Inferior parietal cortex (tissue), 1 donor: ENCODE data around the gene DUSP7.

Experiments
- DNase-seq: peaks from one replicate; pipeline ENCODE4 v3.0.0-alpha.2; 2016; ENCODE audit errors: extremely low spot score

DUSP7 gene

DNA sequence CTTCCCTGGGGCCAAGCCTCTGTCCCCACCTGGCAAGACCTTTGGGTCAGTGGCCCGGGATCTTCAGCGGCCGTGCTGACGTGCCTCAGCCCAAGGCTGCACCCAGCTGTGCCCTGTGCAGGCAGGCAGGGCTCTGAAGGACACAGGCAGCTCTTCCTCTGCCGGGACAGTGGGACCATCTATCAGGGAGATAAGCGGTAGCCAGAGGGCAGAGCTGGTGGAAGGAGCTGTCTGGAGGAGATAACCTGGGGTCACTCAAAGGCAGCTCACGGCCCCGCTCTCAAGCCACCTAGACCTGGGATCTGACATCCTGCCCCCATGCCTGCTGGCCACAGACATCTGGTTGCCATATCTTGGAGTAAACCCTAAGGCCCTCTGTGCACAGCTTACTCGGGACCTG is 27.3 kb downstream of the DUSP7 start:
- no peak for DNase-seq

GRCh38 chr3:52028572-52028971 is 27.8 kb downstream of the DUSP7 start:
- DNase-seq, result no peak

GRCh38 chr3:52026041-52026440 is 30.3 kb downstream of the DUSP7 start:
- DNase-seq, result no peak

GRCh38 chr3:52025453-52025852 is 30.9 kb downstream of the DUSP7 start:
- no peak for DNase-seq

- no peak for DNase-seq
Observed at GRCh38 chr3:52024765-52025452, 31.5 kb downstream of the DUSP7 start.

DNA sequence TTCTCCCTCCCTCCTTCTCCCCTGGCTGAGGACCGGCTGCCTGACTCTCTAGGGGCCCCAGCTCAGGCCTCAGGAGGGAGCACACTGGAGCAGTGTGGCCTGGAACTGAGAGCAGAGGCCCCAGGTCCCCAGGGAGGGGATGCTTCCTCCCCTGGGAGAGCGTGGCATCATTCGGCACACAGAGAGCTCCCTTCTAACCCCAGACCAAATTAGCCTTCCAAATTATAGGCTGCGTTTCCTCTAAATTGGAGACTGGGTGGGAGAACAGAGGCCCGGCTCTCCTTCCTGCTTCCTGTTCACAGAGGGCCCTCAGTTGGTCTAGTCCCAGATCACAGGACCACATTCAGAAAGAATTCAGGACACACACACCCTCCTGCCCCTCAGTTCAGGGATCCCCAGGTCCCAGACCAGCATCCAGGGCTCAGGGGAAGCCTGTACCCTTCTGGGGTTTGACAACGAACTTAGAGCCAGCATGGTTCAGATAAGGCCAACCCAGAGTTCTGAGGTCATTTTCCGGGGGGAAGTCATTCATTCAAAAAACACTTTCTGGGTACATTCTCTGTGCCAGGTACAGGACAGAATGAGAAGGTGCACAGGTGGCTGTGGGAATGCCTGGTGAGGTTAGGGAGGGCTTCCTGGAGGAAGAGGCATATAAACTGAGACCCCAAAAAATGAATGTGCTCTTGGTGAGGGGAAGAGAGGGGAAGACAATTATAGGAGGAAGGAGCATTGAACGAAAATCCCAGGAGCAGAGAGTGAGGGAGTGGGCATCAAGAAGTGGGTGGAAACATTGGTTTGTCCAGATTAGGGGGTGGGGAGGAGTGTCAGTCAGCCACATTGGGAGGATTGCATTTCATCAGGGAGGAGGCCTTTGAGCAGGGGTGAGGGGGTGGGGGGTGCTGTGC is 32.3 kb downstream of the DUSP7 start:
- DNase-seq, result no peak

- no peak for DNase-seq
Observed at GRCh38 chr3:52023101-52023770, 33.1 kb downstream of the DUSP7 start.

DNA sequence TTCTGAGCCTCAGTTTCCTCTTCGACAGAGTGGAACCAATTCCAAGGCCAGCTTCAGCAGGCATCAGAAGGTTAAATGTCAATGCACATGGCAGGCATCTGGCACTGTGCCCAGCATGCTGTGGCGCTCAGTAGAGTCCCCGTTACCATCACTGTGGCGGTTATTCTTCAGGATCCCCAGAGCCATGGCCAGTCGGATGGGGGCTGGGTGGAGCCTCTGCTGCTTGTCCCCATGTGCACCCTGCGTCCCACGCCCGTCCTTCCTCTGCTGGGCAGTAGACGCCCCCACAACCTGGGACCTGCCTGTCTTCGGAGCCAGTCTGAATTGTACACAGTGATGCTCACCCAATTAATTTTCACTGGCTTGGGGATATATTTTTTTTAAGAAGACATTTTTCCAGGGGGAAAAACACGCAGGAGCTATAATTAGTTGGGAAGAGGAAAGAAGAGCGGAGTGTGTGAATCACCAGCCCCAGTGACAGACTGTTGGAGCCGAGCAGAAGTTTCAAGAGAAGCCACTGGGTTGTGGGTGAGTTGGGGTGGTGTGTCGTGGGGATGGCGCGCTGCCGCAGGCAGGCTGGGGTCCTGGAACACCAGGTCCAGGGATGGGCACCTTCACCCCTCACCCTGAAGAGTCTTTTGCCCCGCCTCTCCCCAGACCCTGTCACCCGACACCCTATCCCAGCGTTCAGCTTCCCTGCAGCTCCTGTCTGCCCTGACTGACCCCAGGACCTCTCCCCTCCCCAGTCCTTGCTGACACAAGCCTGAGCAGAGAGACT is 33.9 kb downstream of the DUSP7 start:
- DNase-seq, result no peak

DNA sequence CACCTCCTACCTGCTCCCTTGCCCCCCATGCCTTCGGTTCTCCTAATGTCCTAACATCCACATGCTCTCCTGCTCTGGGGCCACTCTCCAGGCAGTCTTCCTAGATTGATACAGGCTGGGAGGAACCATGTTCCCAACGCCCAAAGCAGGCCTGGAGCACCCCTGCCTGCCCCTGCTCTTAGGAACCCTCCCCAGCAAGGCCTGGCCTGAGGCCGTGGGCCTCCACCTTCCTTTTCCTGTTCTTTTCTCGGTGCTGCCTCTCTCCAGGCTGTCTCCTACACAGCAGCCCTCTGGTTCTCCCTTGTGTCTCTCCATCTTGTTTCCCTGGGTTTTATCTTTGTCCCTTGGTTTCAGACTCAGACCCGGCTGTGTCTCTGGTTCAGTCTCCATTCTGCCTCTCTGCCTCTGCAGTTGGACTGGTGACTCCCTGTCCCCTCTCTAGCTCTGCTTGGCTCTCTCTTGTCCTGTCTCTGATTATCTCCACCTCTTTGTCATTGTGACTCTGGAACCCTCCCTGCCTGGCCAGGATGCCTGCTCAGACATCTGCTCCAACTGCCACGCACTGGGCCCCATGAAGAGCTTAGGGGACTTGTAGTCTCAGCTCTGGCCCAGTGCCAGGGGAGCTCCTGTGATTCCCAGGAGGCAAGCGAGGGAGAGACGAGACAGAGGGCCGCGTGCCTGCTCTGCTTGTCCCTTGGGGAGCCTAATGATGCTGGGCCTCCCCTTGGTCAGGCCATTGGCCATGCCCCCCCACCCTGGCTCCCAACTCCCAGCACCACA is 34.7 kb downstream of the DUSP7 start:
- DNase-seq, result no peak

GRCh38 chr3:52020796-52021195 is 35.6 kb downstream of the DUSP7 start:
- no peak for DNase-seq

GRCh38 chr3:52019352-52020080 is 36.9 kb downstream of the DUSP7 start:
- no peak for DNase-seq

- DNase-seq, result no peak
Observed at GRCh38 chr3:52018319-52019000, 37.9 kb downstream of the DUSP7 start.

- DNase-seq, result no peak
Observed at GRCh38 chr3:52017586-52017985, 38.8 kb downstream of the DUSP7 start.

DNA sequence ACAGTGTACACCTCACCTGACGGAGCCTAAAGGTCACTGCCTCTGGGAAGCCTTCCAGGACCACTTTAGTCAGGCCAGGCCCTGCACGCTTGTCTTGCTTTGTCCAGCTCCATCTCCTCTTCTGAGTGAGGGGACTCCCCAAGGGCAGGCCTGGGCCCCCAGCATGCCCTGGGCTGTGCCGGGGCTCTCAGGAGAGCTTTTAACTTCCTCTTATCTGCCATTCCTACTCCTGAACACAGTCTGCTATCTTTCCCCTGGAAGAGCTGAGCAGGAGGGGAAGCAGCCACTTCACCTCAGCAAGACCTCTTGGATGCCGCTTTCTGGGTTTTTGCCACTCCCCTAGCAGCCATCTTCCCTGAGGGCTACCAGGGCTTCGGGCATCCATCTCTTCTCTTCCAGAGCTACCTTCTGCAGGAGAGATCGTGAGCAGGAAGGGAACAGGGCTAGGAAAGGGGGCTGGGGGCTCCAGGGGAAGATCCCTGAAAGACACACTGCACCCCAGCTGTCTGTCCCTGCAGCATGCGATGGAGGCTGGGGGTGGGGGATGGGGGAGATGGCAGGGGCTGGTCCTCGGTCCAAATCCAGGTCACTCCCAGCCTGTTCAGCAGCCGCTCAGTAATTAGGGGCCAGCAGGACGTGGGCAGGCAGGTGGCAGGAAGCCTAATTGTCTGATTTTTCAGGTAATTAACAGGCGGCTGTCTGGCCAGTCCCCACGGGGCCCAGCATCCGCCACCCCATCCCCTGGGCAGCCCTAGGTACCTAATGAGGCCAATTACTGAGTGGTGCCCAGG is 40.7 kb downstream of the DUSP7 start:
- DNase-seq, result no peak

DNA sequence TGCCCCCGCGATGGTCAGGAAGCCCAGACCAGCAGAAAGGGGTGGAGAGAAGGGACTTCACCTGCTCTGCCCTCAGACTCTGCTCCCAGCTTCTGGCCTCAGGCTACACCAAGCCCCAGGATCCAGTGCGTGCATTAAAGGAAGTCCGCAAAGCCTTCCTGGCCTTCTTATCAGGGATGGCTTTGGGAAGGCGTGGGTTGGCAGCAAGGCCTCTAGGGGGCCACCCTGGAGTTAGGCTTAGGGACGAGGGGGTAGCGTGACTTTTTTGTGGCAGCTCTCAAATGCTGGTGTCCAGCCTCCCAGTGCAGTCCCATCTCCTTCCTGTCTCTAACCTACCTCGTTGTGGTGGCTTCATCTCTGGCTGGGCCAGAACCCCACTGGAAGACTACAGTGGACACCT is 41.8 kb downstream of the DUSP7 start:
- DNase-seq, result no peak

- DNase-seq, result no peak
Observed at GRCh38 chr3:52013802-52014598, 42.4 kb downstream of the DUSP7 start.

DNA sequence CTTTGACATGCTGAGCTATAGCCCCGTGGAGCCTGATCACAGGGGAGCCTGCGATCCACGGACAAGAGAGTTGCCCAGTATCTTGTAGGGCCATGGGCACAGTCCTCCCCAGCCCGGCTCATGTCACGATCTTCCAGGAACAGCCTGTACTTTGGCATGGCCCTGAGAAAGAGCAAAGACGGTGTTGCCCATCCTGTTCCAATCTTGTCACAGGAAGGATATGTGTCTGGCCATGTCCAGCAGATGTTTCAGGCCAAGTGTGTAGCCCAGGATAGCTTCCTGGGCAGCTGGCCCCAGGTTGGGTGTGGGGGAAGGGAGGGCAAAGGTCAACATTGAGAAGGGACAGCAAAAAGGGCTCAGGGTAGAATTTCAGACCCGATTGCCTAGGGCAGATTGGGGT is 43.7 kb downstream of the DUSP7 start:
- DNase-seq, result no peak

- DNase-seq, result no peak
Observed at GRCh38 chr3:52010431-52010830, 45.9 kb downstream of the DUSP7 start.
